Kidney (tissue), 14 donors: ENCODE data around the gene WDR70. TPM values are rescaled to one million over a fixed set of nuclear protein-coding genes. Genes with fewer than 3 reads are reported as not detected.

Experiments
- DNase-seq, 5 donors: peaks; one replicate each; pipeline ENCODE4 v3.0.0-alpha.2; 2013 to 2020
- FAIRE-seq: peaks from 2 replicates; lab custom pipeline; 2012; peaks lifted over from hg19 to GRCh38; lab: Jason Lieb, UNC
- H3K27ac ChIP-seq, 2 donors: one replicate each; pipeline ENCODE4 v1.7.0; 2013; ENCODE audit warnings: low read depth in 2 of 2, low read length in 2 of 2, inconsistent platforms in 1 of 2
- H3K27me3 ChIP-seq: one replicate; pipeline ENCODE4 v1.7.1; 2013; ENCODE audit warnings: low read length, inconsistent platforms; ENCODE audit not compliant: control insufficient read depth, insufficient read depth
- H3K36me3 ChIP-seq, 3 donors: one replicate each; pipeline versions ENCODE4 v1.7.0 to v1.7.1; 2013; ENCODE audit warnings: low read length in 3 of 3, control low read depth in 1 of 3, inconsistent platforms in 1 of 3; ENCODE audit not compliant: insufficient read depth in 3 of 3, control insufficient read depth in 2 of 3
- H3K4me1 ChIP-seq, 3 donors: one replicate each; pipeline versions ENCODE4 v1.7.0 to v1.7.1; 2013; ENCODE audit warnings: low read length in 3 of 3, inconsistent platforms in 1 of 3, low read depth in 1 of 3; ENCODE audit not compliant: control insufficient read depth in 2 of 3, insufficient read depth in 2 of 3
- H3K4me3 ChIP-seq, 3 donors: one replicate each; pipeline versions ENCODE4 v1.7.0 to v1.8.1; 2013; ENCODE audit warnings: low read length in 3 of 3, control low read depth in 1 of 3, inconsistent platforms in 1 of 3
- H3K9ac ChIP-seq, 3 donors: one replicate each; pipeline versions ENCODE4 v1.7.0 to v1.7.1; 2013; ENCODE audit warnings: low read length in 3 of 3, control low read depth in 1 of 3, inconsistent platforms in 1 of 3
- H3K9me3 ChIP-seq, 3 donors: one replicate each; pipeline versions ENCODE4 v1.7.0 to v1.7.1; 2013; ENCODE audit warnings: low read length in 3 of 3, control low read depth in 1 of 3, inconsistent platforms in 1 of 3; ENCODE audit not compliant: control insufficient read depth in 2 of 3, insufficient read depth in 1 of 3
- CTCF ChIP-seq: IDR thresholded peaks from 3 replicates; pipeline ENCODE4 v1.5.1; 2012; ENCODE audit warnings: mild to moderate bottlenecking, moderate library complexity, borderline replicate concordance; ENCODE audit not compliant: insufficient read depth; ENCODE audit errors: extremely low read depth
- intact Hi-C: fragments of 100-400 bp; cut with DNase I; formaldehyde crosslinking; loops from one replicate; pipeline ENCODE4 v1.11.1; 2022
- polyA plus RNA-seq: library from polyadenylated mRNA; stranded (reverse); fragments of 350-450 nt; fragmentation: Illumina TruSeq; extraction: RNeasy Lipid Tissue Mini Kit (QIAGEN cat#74804); gene quantifications from one replicate; pipeline ENCODE4 v1.2.3, GENCODE V29; 2014; ENCODE audit warnings: low read depth, low replicate concordance; ENCODE audit not compliant: insufficient read depth
- total RNA-seq: library from RNA; stranded (reverse); fragmentation: NEBNext Ultra II Directional; extraction: Animal tissue kit (Norgen Biotek cat#: 25700); gene quantifications from one replicate; pipeline ENCODE4 v1.2.1, GENCODE V29; 2021
- donor health status: control.
- donor health status: control.
- donor health status: control.
- donor health status: control.
- donor health status: control.
- donor health status: DM: yes; HTN: yes; CAD: no.
- donor health status: Normal renal cell carcinoma (clear cell type).

The WDR70 gene
- total and polyA plus RNA-seq, 2 donors from 2014 or later = 27.2 to 32.3 TPM

DNA sequence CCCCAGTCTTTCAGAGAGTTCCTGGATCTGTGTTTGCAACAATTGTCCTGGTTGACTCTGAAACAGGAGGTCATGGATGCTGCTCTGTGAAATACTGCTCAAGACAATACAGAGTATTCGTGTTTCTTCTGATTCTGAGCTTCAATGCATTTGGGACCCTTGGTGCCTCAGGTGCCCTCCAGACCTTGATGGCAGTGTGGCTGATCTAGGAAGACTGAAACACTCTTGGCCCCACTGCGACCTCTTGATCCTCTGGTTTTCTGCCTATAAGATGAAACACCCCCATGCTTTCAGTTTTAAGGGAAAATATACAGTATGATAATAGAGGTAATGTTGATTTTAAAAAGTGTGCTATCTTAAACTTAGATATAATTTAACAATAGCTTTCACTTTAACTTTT lies 393.1 kb downstream of the WDR70 start:
- no peak for TF ChIP-seq CTCF
- no peaks in the 10 kb centered on the region for H3K36me3 ChIP-seq
- H3K9ac ChIP-seq = no peak overlapping the region
- peaks cover 0 to 4% (median 0%) of the 10 kb centered on the region in 3 donors for H3K9me3 ChIP-seq
- no peaks in the 10 kb centered on the region for H3K27me3 ChIP-seq
- no peak overlapping the region for H3K4me3 ChIP-seq
- DNase-seq (no peak), FAIRE-seq (no peak)
- H3K27ac ChIP-seq = no peak overlapping the region
- intact Hi-C loops = no loop called here
- no peaks in the 10 kb centered on the region for H3K4me1 ChIP-seq

- no peak for FAIRE-seq
- no peak for TF ChIP-seq CTCF
These were observed 394.7 kb downstream of the WDR70 start for GRCh38 chr5:37773809-37774208.

GRCh38 chr5:37774912-37775483 lies 395.9 kb downstream of the WDR70 start:
- FAIRE-seq (no peak), DNase-seq (no peak)
- H3K4me3 ChIP-seq = no peak overlapping the region
- no peak overlapping the region for H3K27ac ChIP-seq
- H3K4me1 ChIP-seq = no peaks in the 10 kb centered on the region
- H3K27me3 ChIP-seq = no peaks in the 10 kb centered on the region
- H3K9me3 ChIP-seq = peaks cover 0 to 4% (median 0%) of the 10 kb centered on the region in 3 donors
- H3K36me3 ChIP-seq = no peaks in the 10 kb centered on the region
- intact Hi-C loops = no loop called here
- no peak for TF ChIP-seq CTCF
- H3K9ac ChIP-seq = no peak overlapping the region

More at GRCh38 chr5:37773809-37774208, 394.7 kb downstream of the WDR70 start:
- peaks cover 0 to 4% (median 0%) of the 10 kb centered on the region in 3 donors for H3K9me3 ChIP-seq
- intact Hi-C loops = no loop called here
- H3K27me3 ChIP-seq = no peaks in the 10 kb centered on the region
- H3K36me3 ChIP-seq = no peaks in the 10 kb centered on the region
- no peaks in the 10 kb centered on the region for H3K4me1 ChIP-seq
- no peak overlapping the region for H3K27ac ChIP-seq
- no peak overlapping the region for H3K4me3 ChIP-seq
- no peak overlapping the region for H3K9ac ChIP-seq
- no peak for DNase-seq

DNA sequence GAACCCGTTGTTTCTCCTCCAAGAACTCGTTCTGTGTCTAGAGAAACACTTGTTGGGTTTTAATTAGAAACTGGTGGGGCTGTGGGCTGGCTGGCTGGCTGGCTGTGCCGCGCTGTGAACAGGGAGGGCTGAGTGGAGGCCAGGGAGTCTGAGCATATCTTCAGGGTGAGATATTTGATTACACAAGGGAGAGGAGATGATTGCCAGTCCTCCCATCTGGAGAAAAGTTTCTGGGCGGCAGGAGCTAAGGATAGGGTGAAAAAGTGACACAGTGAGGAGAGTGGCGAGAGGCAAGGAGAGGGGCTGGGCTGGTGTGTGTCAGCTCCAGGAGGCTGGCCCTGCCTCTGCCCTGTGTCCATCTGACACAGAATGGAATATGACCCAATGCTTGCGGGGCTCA lies 397.7 kb downstream of the WDR70 start:
- Histone ChIP-seq H3K27ac (no peak overlapping the region), H3K4me3 (no peak overlapping the region), H3K9ac (no peak overlapping the region), H3K36me3 (no peaks in the 10 kb centered on the region), H3K27me3 (no peaks in the 10 kb centered on the region), H3K9me3 (peaks cover 0 to 4% (median 0%) of the 10 kb centered on the region in 3 donors), H3K4me1 (no peaks in the 10 kb centered on the region)
- TF ChIP-seq CTCF = no peak
- intact Hi-C loops = no loop called here
- no peak for FAIRE-seq
- DNase-seq = peak in 3 of 5 donors; percentile 7 to 37 (median 12)
